GM12892 (cell line): ENCODE measurements around the gene DOCK7.

ENCODE experiments used
- DNase-seq: peaks from one replicate; pipeline ENCODE4 v3.0.0; 2011; ENCODE audit not compliant: insufficient read length
- FAIRE-seq: peaks from 2 replicates; lab custom pipeline; 2011; peaks lifted over from hg19 to GRCh38; lab: Jason Lieb, UNC
- POLR2A ChIP-seq: IDR thresholded peaks from 2 replicates; pipeline ENCODE4 v1.6.1; 2011; ENCODE audit warnings: low read depth, low read length, control low read depth
- POLR2AphosphoS5 ChIP-seq: IDR thresholded peaks from 2 replicates; pipeline ENCODE4 v1.6.1; 2011; ENCODE audit warnings: low read depth, low read length, control low read depth
- TAF1 ChIP-seq: IDR thresholded peaks from 2 replicates; pipeline ENCODE4 v1.6.1; 2011; ENCODE audit warnings: low read depth, mild to moderate bottlenecking, control low read depth, low read length, borderline replicate concordance

DOCK7 gene

DNA sequence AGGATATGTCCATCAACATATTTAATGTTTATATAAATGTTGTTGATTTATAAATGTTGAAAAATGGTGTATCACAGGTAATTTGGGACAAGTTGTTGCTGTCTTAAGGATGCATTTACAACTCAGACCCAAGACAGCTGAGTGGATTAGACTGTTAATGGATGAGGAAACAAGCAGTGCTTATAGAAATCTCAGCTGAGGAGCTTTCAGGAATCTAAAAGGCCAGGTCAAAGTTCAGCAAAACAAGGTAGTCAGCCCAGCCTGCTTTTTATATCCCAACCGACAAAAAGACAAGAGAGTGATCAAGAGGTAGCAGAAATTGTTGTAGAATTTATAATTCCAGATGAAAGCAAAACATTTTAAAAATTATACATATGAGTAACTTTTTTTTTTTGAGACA lies 268.0 kb downstream of the DOCK7 start:
- DNase-seq (no peak), FAIRE-seq (no peak)
- TF ChIP-seq POLR2AphosphoS5 (no peak), POLR2A (no peak), TAF1 (no peak)

- no peak for DNase-seq
- FAIRE-seq, result no peak
- TF ChIP-seq POLR2A, result no peak
- no peak for TF ChIP-seq POLR2AphosphoS5
- TF ChIP-seq TAF1, result no peak
Measured at GRCh38 chr1:62417351-62417999, 270.7 kb downstream of the DOCK7 start.

- no peak for FAIRE-seq
- no peak for DNase-seq
- TF ChIP-seq POLR2AphosphoS5, result no peak
- TF ChIP-seq POLR2A, result no peak
- TF ChIP-seq TAF1, result no peak
Measured at GRCh38 chr1:62415687-62416086, 272.5 kb downstream of the DOCK7 start.

DNA sequence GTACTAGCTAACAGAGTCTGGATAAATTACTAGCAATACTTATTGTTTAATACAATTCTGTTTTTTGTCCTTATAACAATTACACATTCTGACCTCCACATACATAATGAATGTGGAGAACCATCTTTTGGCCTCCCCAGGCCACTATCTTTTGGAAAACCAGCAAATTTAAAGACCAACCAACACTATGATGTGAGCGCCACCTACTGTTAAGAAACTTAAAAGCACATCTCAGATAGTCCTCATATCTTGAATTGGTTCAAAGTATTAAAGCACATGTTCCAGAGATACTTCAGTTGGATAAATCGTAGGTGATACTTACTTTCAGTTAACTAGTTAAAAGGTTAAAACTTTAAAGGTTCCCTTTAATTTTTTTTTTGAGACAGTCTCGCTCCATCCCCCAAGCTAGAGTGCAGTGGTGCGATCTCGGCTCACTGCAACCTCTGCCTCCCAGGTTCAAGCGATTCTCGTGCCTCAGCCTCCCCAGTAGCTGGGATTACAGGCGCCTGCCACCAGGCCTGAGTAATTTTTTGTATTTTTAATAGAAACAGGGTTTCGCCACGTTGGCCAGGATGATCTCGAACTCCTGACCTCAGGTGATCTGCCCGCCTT lies 280.7 kb downstream of the DOCK7 start:
- peak; percentile 33 for FAIRE-seq
- no peak for DNase-seq
- no peak for TF ChIP-seq POLR2A
- no peak for TF ChIP-seq POLR2AphosphoS5
- TF ChIP-seq TAF1, result no peak

- DNase-seq, result no peak
- no peak for FAIRE-seq
- TF ChIP-seq POLR2AphosphoS5, result no peak
- no peak for TF ChIP-seq TAF1
- no peak for TF ChIP-seq POLR2A
Measured at GRCh38 chr1:62406576-62406975, 281.6 kb downstream of the DOCK7 start.

DNA sequence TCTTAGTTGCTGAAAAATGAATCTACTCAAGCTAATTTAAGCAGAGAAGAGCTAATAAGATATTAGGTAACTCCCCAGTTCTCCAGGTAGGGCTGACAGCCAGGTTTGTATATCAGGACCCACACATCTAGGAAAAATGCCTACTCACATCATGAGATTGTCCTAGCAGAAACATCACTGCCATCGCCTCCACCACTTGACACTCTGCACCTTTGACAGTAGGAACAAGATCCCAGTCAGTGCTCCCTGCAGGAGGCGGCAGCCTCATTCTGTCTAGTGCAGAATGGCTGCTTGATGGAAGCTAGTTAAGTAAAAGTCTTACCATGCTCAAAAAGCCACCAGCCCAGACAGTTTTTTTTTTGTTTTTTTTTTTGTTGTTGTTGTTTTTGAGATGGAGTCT lies 282.9 kb downstream of the DOCK7 start:
- DNase-seq (no peak), FAIRE-seq (no peak)
- no peak for TF ChIP-seq POLR2AphosphoS5
- TF ChIP-seq TAF1, result no peak
- TF ChIP-seq POLR2A, result no peak
